ENCODE data around the gene TCEA2.

TCEA2 gene

GRCh38 chr20:64048402-64049044 is 14.5 kb upstream of the TCEA2 start:
- in situ Hi-C loops (cut with MboI; ENCODE audit: low sequenced_read_pairs) = no loop called here

- in situ Hi-C loops (cut with MboI; ENCODE audit: low sequenced_read_pairs) = no loop called here
These were observed 13.7 kb upstream of the TCEA2 start, which contains the start of gene SOX18 for GRCh38 chr20:64049060-64049877. SOX18 (minus strand) TSS chr20:64049639; CDS start chr20:64049516, 123 bp downstream.

GRCh38 chr20:64049878-64050260 is 13.1 kb upstream of the TCEA2 start:
- in situ Hi-C loops (cut with MboI; ENCODE audit: low sequenced_read_pairs) = no loop called here

- in situ Hi-C loops (cut with MboI; ENCODE audit: low sequenced_read_pairs) = no loop called here
These were observed 12.6 kb upstream of the TCEA2 start for GRCh38 chr20:64050261-64051032.

- in situ Hi-C loops (cut with MboI; ENCODE audit: low sequenced_read_pairs) = no loop called here
These were observed 12.0 kb upstream of the TCEA2 start for GRCh38 chr20:64051033-64051452.

- in situ Hi-C loops (cut with MboI; ENCODE audit: low sequenced_read_pairs) = no loop called here
These were observed 11.3 kb upstream of the TCEA2 start for GRCh38 chr20:64051561-64052325.

- in situ Hi-C loops (cut with MboI; ENCODE audit: low sequenced_read_pairs) = no loop called here
These were observed 10.7 kb upstream of the TCEA2 start for GRCh38 chr20:64052326-64052722.

- in situ Hi-C loops (cut with MboI; ENCODE audit: low sequenced_read_pairs) = no loop called here
These were observed 9.8 kb upstream of the TCEA2 start for GRCh38 chr20:64052987-64053840.

GRCh38 chr20:64053841-64054661 is 8.9 kb upstream of the TCEA2 start:
- in situ Hi-C loops (cut with MboI; ENCODE audit: low sequenced_read_pairs) = no loop called here

GRCh38 chr20:64055396-64055892 is 7.6 kb upstream of the TCEA2 start:
- in situ Hi-C loops (cut with MboI; ENCODE audit: low sequenced_read_pairs) = no loop called here

- in situ Hi-C loops (cut with MboI; ENCODE audit: low sequenced_read_pairs) = no loop called here
These were observed 6.9 kb upstream of the TCEA2 start for GRCh38 chr20:64055893-64056638.

GRCh38 chr20:64056639-64056888 is 6.4 kb upstream of the TCEA2 start:
- in situ Hi-C loops (cut with MboI; ENCODE audit: low sequenced_read_pairs) = no loop called here

GRCh38 chr20:64056889-64057627 is 5.9 kb upstream of the TCEA2 start:
- in situ Hi-C loops (cut with MboI; ENCODE audit: low sequenced_read_pairs) = no loop called here

GRCh38 chr20:64057628-64058498 is 5.1 kb upstream of the TCEA2 start:
- in situ Hi-C loops (cut with MboI; ENCODE audit: low sequenced_read_pairs) = no loop called here

GRCh38 chr20:64058536-64058935 is 4.5 kb upstream of the TCEA2 start:
- in situ Hi-C loops (cut with MboI; ENCODE audit: low sequenced_read_pairs) = no loop called here

GRCh38 chr20:64062276-64062595 is 762 bp upstream of the TCEA2 start:
- in situ Hi-C loops (cut with MboI; ENCODE audit: low sequenced_read_pairs) = no loop called here

All from hTERT RPE-1 (cell line).